ACC112 (cell line): ENCODE measurements around the gene PAGE5.

Experiments
- H2AFZ ChIP-seq: fragments of 200-600 bp; sonication (generic); one replicate; pipeline ENCODE4 v1.6.0; 2017; ENCODE audit warnings: antibody characterized with exemption, low read length; ENCODE audit not compliant: unreplicated experiment
- H3K27ac ChIP-seq: fragments of 200-600 bp; sonication (generic); 2 replicates; pipeline ENCODE4 v1.5.1; 2014; ENCODE audit warnings: low read depth, mild to moderate bottlenecking, antibody characterized with exemption, low read length, moderate library complexity
- H3K27me3 ChIP-seq: fragments of 200-600 bp; sonication (generic); 2 replicates; pipeline ENCODE4 v1.6.1; 2014; ENCODE audit warnings: mild to moderate bottlenecking, antibody characterized with exemption, low read length, moderate library complexity, mixed read lengths; ENCODE audit not compliant: insufficient read depth
- H3K36me3 ChIP-seq: fragments of 200-600 bp; sonication (generic); 2 replicates; pipeline ENCODE4 v1.6.1; 2016; ENCODE audit warnings: mild to moderate bottlenecking, antibody characterized with exemption, low read length, moderate library complexity, mixed read lengths; ENCODE audit not compliant: insufficient read depth
- H3K4me1 ChIP-seq: fragments of 200-600 bp; sonication (generic); one replicate; pipeline ENCODE4 v1.6.1; 2016; ENCODE audit warnings: low read length, mixed read lengths; ENCODE audit not compliant: insufficient read depth, unreplicated experiment, control insufficient read depth
- H3K4me3 ChIP-seq: fragments of 200-600 bp; sonication (generic); 2 replicates; pipeline ENCODE4 v1.5.1; 2014; ENCODE audit warnings: mild to moderate bottlenecking, low read depth, low read length
- H3K79me2 ChIP-seq: fragments of 200-600 bp; sonication (generic); one replicate; pipeline ENCODE4 v1.6.0; 2016; ENCODE audit warnings: low read length; ENCODE audit not compliant: control insufficient read depth, unreplicated experiment, insufficient read depth

Gene PAGE5

DNA sequence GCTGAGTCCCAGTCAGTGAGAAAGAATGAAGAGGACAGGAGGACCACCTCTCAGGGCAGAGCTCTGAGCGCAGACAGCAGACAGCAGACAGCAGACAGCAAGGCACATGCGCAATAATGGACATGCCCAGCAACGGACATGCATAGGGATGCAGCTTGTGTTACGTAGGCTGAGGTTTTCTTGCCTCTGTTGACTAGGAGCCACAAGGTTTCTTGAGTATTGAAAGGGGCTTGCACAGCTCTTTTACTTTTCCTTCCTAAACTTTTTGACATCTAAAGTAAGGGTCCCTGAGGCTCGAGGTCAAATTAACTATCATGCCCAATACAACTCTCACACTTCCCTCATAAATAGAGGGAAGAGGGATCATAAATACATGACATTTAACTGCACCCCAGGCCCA, 44.7 kb downstream of the PAGE5 start, which contains the start of gene PAGE3:
Gene PAGE3, minus strand, starts transcription at position 101 of the 400 bp plus-strand sequence. CDS start 1,013 bp downstream, outside the sequence.
- Histone ChIP-seq H2AFZ (no peak within 1 kb of the TSS), H3K4me1 (no peaks in the 10 kb centered on the region), H3K4me3 (no peak within 1 kb of the TSS), H3K27me3 (no peaks in the 10 kb centered on the region), H3K79me2 (no peaks in the 10 kb centered on the region), H3K36me3 (no peaks in the 10 kb centered on the region), H3K27ac (no peak within 1 kb of the TSS)
